A673 (cell line): ENCODE data around the gene MED22. TPM values are rescaled to one million over a fixed set of nuclear protein-coding genes. Genes with fewer than 3 reads are reported as not detected.

Experiments used
- BruUV-seq: library from RNA; stranded (reverse); fragments of 400-500 nt; replicated peaks from 2 replicates; lab custom pipeline; 2021; lab: Mats Ljungman, UMichigan
- CTCF ChIA-PET: fragments of 300-600 bp; sonication (Branson Sonifier 250); formaldehyde crosslinking; loops from one replicate; lab custom pipeline; 2022; ENCODE audit warnings: antibody characterized with exemption; lab: Charles Lee
- POLR2A ChIA-PET: fragments of 300-600 bp; sonication (Branson Sonifier 250); formaldehyde crosslinking; loops from one replicate; lab custom pipeline; 2022; ENCODE audit warnings: antibody characterized with exemption; ENCODE audit not compliant: low non-redundant PET; lab: Charles Lee
- DNase-seq: peaks from one replicate; pipeline ENCODE4 v3.0.0-alpha.2; 2015; ENCODE audit warnings: low spot score
- H3K27ac ChIP-seq: fragments of 200-600 bp; sonication (generic); 2 replicates; pipeline ENCODE4 v1.5.1; 2016; ENCODE audit warnings: mixed run types, low read depth, mild to moderate bottlenecking, mixed read lengths, antibody characterized with exemption, low read length; ENCODE audit not compliant: poor library complexity, severe bottlenecking
- H3K27me3 ChIP-seq: fragments of 200-600 bp; sonication (generic); replicated peaks from 2 replicates; pipeline ENCODE4 v1.6.1; 2017; ENCODE audit warnings: mixed run types, low read depth, mild to moderate bottlenecking, mixed read lengths, antibody characterized with exemption, low read length; ENCODE audit not compliant: insufficient read depth, poor library complexity
- H3K36me3 ChIP-seq: fragments of 200-600 bp; sonication (generic); 2 replicates; pipeline ENCODE4 v1.6.1; 2016; ENCODE audit warnings: mixed run types, mild to moderate bottlenecking, mixed read lengths, antibody characterized with exemption, low read length; ENCODE audit not compliant: insufficient read depth, poor library complexity, severe bottlenecking
- H3K4me1 ChIP-seq: fragments of 200-600 bp; sonication (generic); 2 replicates; pipeline ENCODE4 v1.6.1; 2017; ENCODE audit warnings: mixed run types, mild to moderate bottlenecking, mixed read lengths, antibody characterized with exemption, low read length; ENCODE audit not compliant: insufficient read depth, poor library complexity, severe bottlenecking
- H3K4me3 ChIP-seq: fragments of 200-600 bp; sonication (generic); 2 replicates; pipeline ENCODE4 v1.5.1; 2016; ENCODE audit warnings: low read depth, mixed run types, mild to moderate bottlenecking, mixed read lengths, low read length; ENCODE audit not compliant: poor library complexity, severe bottlenecking
- H3K9me3 ChIP-seq: fragments of 200-600 bp; sonication (generic); 2 replicates; pipeline ENCODE4 v1.6.1; 2016; ENCODE audit warnings: mixed run types, low read depth, mild to moderate bottlenecking, mixed read lengths, antibody characterized with exemption, low read length; ENCODE audit not compliant: poor library complexity, severe bottlenecking
- EZH2 ChIP-seq: fragments of 200-600 bp; sonication (generic); IDR thresholded peaks from 2 replicates; pipeline ENCODE4 v1.6.1; 2017; ENCODE audit warnings: borderline replicate concordance, low read depth, mild to moderate bottlenecking, mixed read lengths, antibody characterized with exemption, low read length; ENCODE audit not compliant: poor library complexity, severe bottlenecking
- intact Hi-C: fragments of 100-400 bp; cut with micrococcal nuclease; formaldehyde crosslinking; loops from one replicate; pipeline ENCODE4 v1.10.0; 2022; ENCODE audit not compliant: unreplicated experiment
- total RNA-seq: library from RNA; stranded (reverse); gene quantifications from 2 replicates; pipeline ENCODE4 v1.2.3, GENCODE V29; 2021
- TF ChIP-seq, protein P1 (sequence below): fragments of 300-800, 200-600 bp; sonication (generic); conservative IDR thresholded peaks from 2 replicates; pipeline ENCODE4 v1.5.1; 2017; ENCODE audit warnings: low read depth, mild to moderate bottlenecking, antibody characterized with exemption, low read length, moderate library complexity, mixed read lengths

The MED22 gene
- total RNA-seq, 1 experiment from 2014 or later = 46.2 TPM

DNA sequence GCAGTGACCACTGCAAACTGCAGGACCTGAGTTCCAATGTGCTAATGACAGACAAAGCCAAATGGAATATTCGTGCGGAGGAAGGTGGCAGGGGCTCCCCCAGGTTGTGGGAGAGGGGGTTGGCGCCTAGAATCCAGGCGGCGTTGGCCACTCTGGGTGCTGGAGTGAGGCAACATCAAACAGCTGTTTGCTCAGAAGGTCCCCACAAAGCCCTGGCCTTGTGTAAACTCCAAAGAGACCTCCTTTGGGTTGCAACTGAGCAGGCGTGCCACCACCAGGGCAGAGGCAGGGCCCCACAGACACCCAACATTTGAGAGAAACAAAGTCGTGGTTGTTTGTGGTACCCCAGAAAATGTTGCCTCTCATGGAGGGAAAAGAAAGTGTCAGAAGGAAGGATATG, 42.8 kb upstream of the MED22 start:
- no peaks in the 10 kb centered on the region for H3K9me3 ChIP-seq
- BruUV-seq = no TSS peak
- no peak for TF ChIP-seq EZH2
- TF ChIP-seq, protein P1, sequence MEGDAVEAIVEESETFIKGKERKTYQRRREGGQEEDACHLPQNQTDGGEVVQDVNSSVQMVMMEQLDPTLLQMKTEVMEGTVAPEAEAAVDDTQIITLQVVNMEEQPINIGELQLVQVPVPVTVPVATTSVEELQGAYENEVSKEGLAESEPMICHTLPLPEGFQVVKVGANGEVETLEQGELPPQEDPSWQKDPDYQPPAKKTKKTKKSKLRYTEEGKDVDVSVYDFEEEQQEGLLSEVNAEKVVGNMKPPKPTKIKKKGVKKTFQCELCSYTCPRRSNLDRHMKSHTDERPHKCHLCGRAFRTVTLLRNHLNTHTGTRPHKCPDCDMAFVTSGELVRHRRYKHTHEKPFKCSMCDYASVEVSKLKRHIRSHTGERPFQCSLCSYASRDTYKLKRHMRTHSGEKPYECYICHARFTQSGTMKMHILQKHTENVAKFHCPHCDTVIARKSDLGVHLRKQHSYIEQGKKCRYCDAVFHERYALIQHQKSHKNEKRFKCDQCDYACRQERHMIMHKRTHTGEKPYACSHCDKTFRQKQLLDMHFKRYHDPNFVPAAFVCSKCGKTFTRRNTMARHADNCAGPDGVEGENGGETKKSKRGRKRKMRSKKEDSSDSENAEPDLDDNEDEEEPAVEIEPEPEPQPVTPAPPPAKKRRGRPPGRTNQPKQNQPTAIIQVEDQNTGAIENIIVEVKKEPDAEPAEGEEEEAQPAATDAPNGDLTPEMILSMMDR = no peak
- H3K4me1 ChIP-seq = no peaks in the 10 kb centered on the region
- H3K36me3 ChIP-seq = no peaks in the 10 kb centered on the region
- intact Hi-C loops = no loop called here
- peaks cover 9% of the 10 kb centered on the region for H3K27me3 ChIP-seq
- CTCF ChIA-PET = no interaction called here
- DNase-seq = no peak
- no peak overlapping the region for H3K4me3 ChIP-seq
- no peak overlapping the region for H3K27ac ChIP-seq
- POLR2A ChIA-PET = no interaction called here

DNA sequence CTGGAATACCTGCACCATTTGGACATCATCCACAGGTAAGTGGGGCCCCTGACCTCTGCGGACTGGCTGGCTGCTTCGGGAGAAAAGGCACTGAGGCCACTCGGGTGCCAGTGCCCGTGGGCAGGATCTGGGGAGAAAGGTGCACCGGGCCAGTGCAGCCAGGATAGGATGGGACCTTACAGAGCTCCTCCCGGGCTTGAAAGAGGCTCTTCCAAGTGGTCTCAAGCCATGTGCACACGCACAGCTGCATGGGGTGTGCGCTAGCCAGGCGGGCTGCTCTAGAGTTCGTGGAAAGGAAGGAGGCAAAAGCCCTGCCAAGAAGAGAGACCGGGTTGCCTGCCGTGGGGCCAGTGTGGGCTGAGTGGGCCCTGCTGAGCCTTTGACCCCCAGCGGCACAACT, 41.6 kb upstream of the MED22 start:
- CTCF ChIA-PET = no interaction called here
- POLR2A ChIA-PET = no interaction called here
- intact Hi-C loops = no loop called here
- H3K9me3 ChIP-seq = no peaks in the 10 kb centered on the region
- no peaks in the 10 kb centered on the region for H3K4me1 ChIP-seq
- no peaks in the 10 kb centered on the region for H3K36me3 ChIP-seq
- no peak overlapping the region for H3K4me3 ChIP-seq
- H3K27ac ChIP-seq = no peak overlapping the region
- no peaks in the 10 kb centered on the region for H3K27me3 ChIP-seq
- no peak for DNase-seq
- BruUV-seq = no TSS peak
- TF ChIP-seq EZH2 = no peak
- TF ChIP-seq, protein P1 = no peak

DNA sequence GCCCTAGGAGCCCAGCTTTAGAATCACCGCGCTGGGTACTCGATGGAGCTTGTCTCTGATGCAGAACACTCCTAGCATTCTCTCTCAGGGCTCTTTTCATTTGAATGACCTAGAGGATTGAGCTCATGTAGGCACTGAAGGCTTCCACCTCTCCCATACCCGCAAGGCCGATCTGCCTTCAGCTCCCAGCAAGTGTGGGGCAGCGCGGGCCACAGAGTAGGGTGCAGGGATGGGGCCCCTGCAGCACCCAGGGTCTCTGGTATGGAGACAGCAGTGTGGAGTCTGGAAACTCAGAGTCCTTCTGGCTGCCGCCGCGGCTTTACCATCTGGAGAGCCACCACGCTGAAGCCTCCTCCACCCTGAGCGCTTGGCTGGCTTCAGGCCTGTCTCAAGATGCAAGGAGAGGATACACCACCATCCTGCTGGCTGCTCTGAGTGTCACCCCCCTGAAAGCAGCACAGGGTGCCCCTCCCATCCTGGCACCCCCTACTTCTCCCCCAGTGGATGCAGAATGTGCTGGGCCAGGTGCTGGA, 41.2 kb upstream of the MED22 start:
- no peak for TF ChIP-seq EZH2
- TF ChIP-seq, protein P1 = no peak
- no peak for DNase-seq
- CTCF ChIA-PET = no interaction called here
- Histone ChIP-seq H3K4me3 (no peak overlapping the region), H3K27ac (no peak overlapping the region), H3K36me3 (no peaks in the 10 kb centered on the region), H3K4me1 (no peaks in the 10 kb centered on the region), H3K9me3 (no peaks in the 10 kb centered on the region), H3K27me3 (no peaks in the 10 kb centered on the region)
- POLR2A ChIA-PET = no interaction called here
- intact Hi-C loops = no loop called here
- no TSS peak for BruUV-seq
